OCI-LY7 (cell line): ENCODE results near the gene SLC18A2. TPM values are rescaled to one million over a fixed set of nuclear protein-coding genes. Genes with fewer than 3 reads are reported as not detected.

Experiments
- Bru-seq: library from RNA; stranded (reverse); fragments of 400-500 nt; gene quantifications from one replicate; lab custom pipeline; 2021; lab: Mats Ljungman, UMichigan
- BruChase-seq, 2 experiments: library from RNA; stranded (reverse); fragments of 400-500 nt; gene quantifications; one replicate each; lab custom pipeline; 2021; lab: Mats Ljungman, UMichigan
- BruUV-seq: library from RNA; stranded (reverse); fragments of 400-500 nt; replicated peaks from 2 replicates; lab custom pipeline; 2021; lab: Mats Ljungman, UMichigan
- CTCF ChIA-PET: fragments of 300-600 bp; sonication (Branson Sonifier 250); formaldehyde crosslinking; loops from one replicate; lab custom pipeline; 2022; ENCODE audit warnings: antibody characterized with exemption; ENCODE audit not compliant: unreplicated experiment; lab: Charles Lee
- POLR2A ChIA-PET: fragments of 300-600 bp; sonication (Branson Sonifier 250); formaldehyde crosslinking; loops from one replicate; lab custom pipeline; 2022; ENCODE audit warnings: antibody characterized with exemption; lab: Charles Lee
- DNase-seq: peaks from one replicate; pipeline ENCODE4 v3.0.0-alpha.2; 2015; ENCODE audit warnings: low spot score
- H2AFZ ChIP-seq: fragments of 200-600 bp; sonication (generic), shearing (Covaris generic); 2 replicates; pipeline ENCODE4 v1.6.1; 2014; ENCODE audit warnings: mild to moderate bottlenecking, antibody characterized with exemption, low read length, moderate library complexity
- H3K27ac ChIP-seq: fragments of 200-600 bp; sonication (generic); 2 replicates; pipeline ENCODE4 v1.5.1; 2014; ENCODE audit warnings: mixed run types, low read depth, mild to moderate bottlenecking, moderate library complexity, low read length, inconsistent platforms; ENCODE audit not compliant: poor library complexity, severe bottlenecking
- H3K36me3 ChIP-seq: fragments of 200-600 bp; sonication (generic); 2 replicates; pipeline ENCODE4 v1.6.1; 2014; ENCODE audit warnings: mild to moderate bottlenecking, antibody characterized with exemption, low read length, moderate library complexity, mixed read lengths; ENCODE audit not compliant: insufficient read depth
- H3K4me1 ChIP-seq: fragments of 200-600 bp; sonication (generic); 2 replicates; pipeline ENCODE4 v1.5.1; 2014; ENCODE audit warnings: mild to moderate bottlenecking, low read length; ENCODE audit not compliant: insufficient read depth, poor library complexity, severe bottlenecking
- H3K4me2 ChIP-seq: fragments of 200-600 bp; sonication (generic); 2 replicates; pipeline ENCODE4 v1.6.1; 2014; ENCODE audit warnings: mild to moderate bottlenecking, low read length
- H3K4me3 ChIP-seq: fragments of 200-600 bp; sonication (generic); 2 replicates; pipeline ENCODE4 v1.5.1; 2014; ENCODE audit warnings: mild to moderate bottlenecking, low read depth, low read length; ENCODE audit not compliant: poor library complexity, severe bottlenecking
- H3K79me2 ChIP-seq: fragments of 200-600 bp; sonication (generic); 2 replicates; pipeline ENCODE4 v1.6.1; 2016; ENCODE audit warnings: low read depth, mild to moderate bottlenecking, low read length, moderate library complexity, mixed read lengths; ENCODE audit not compliant: insufficient read depth
- H3K9me2 ChIP-seq: fragments of 200-600 bp; sonication (generic); 2 replicates; pipeline ENCODE4 v1.6.1; 2016; ENCODE audit warnings: mild to moderate bottlenecking, low read length, mixed read lengths; ENCODE audit not compliant: insufficient read depth
- H3K9me3 ChIP-seq: fragments of 200-600 bp; sonication (generic); 2 replicates; pipeline ENCODE4 v1.6.1; 2014; ENCODE audit warnings: mild to moderate bottlenecking, mixed run types, low read length, mixed read lengths
- H4K20me1 ChIP-seq: fragments of 200-600 bp; sonication (generic); 2 replicates; pipeline ENCODE4 v1.6.1; 2014; ENCODE audit warnings: mild to moderate bottlenecking, antibody characterized with exemption, low read length, moderate library complexity, mixed read lengths; ENCODE audit not compliant: insufficient read depth
- CTCF ChIP-seq: fragments of 200-600 bp; sonication (generic); conservative IDR thresholded peaks from 2 replicates; pipeline ENCODE4 v1.5.1; 2014; ENCODE audit warnings: mild to moderate bottlenecking, antibody characterized with exemption, low read length, moderate library complexity, mixed read lengths
- EZH2phosphoT487 ChIP-seq: fragments of 200-600 bp; sonication (generic); IDR thresholded peaks from 2 replicates; pipeline ENCODE4 v1.6.1; 2018; ENCODE audit warnings: low read depth, borderline replicate concordance, mild to moderate bottlenecking, mixed run types, antibody characterized with exemption, low read length, moderate library complexity, mixed read lengths
- intact Hi-C: fragments of 100-400 bp; cut with micrococcal nuclease; formaldehyde crosslinking; loops from one replicate; pipeline ENCODE4 v1.10.0; 2022; ENCODE audit not compliant: unreplicated experiment
- long read RNA-seq: library from polyadenylated mRNA; stranded (forward); transcript quantifications from one replicate; pipeline ENCODE4 v2.0.0, GENCODE V29; 2022
- total RNA-seq, 2 experiments: library from RNA; depleted of rRNA in 1 of 2; stranded (reverse); fragments of >200 nt in 1 of 2; shearing (Covaris generic) in 1 of 2; gene quantifications; 2 replicates each; pipeline ENCODE4 v1.2.3, GENCODE V29; 2014 to 2022

The SLC18A2 gene
- total RNA-seq (2014; rRNA removed; shearing (Covaris generic)) (not detected in 2 replicates), total RNA-seq (2022) (not detected in 2 replicates), Bru-seq, nascent RNA (not detected), BruChase-seq, experiment 1, labeled RNA remaining after a 6-hour chase (not detected), BruChase-seq, experiment 2, labeled RNA remaining after a 2-hour chase (not detected)
- long read RNA-seq, partial matches to known transcripts = 0 of 69 reads
- long read RNA-seq, other reads (novel, unspliced or antisense) = 69 of 69 reads

GRCh38 chr10:117240621-117241529 is at the start of gene SLC18A2:
SLC18A2 (plus strand) TSS chr10:117241114; CDS start chr10:117241694, 580 bp downstream.
- Histone ChIP-seq H3K79me2 (no peaks in the 10 kb centered on the region), H3K36me3 (no peaks in the 10 kb centered on the region), H3K9me3 (no peaks in the 10 kb centered on the region), H3K4me3 (no peak within 1 kb of the TSS), H3K27ac (no peak within 1 kb of the TSS), H4K20me1 (no peaks in the 10 kb centered on the region), H3K4me2 (no peak within 1 kb of the TSS), H3K9me2 (no peaks in the 10 kb centered on the region), H2AFZ (no peak within 1 kb of the TSS), H3K4me1 (no peaks in the 10 kb centered on the region)
- BruUV-seq = no TSS peak
- intact Hi-C loops = no loop called here
- DNase-seq = no peak
- CTCF ChIA-PET = no interaction called here
- POLR2A ChIA-PET = no interaction called here
- TF ChIP-seq EZH2phosphoT487 (no peak), CTCF (no peak)

- H3K4me3 ChIP-seq = no peak within 1 kb of the TSS
- CTCF ChIA-PET = no interaction called here
- no peaks in the 10 kb centered on the region for H3K9me3 ChIP-seq
- no peaks in the 10 kb centered on the region for H3K36me3 ChIP-seq
- intact Hi-C loops = no loop called here
- TF ChIP-seq EZH2phosphoT487 (no peak), CTCF (no peak)
- H3K27ac ChIP-seq = no peak within 1 kb of the TSS
- no peak within 1 kb of the TSS for H2AFZ ChIP-seq
- H3K9me2 ChIP-seq = no peaks in the 10 kb centered on the region
- no peaks in the 10 kb centered on the region for H4K20me1 ChIP-seq
- POLR2A ChIA-PET = interaction anchor here (1.6 kb wide), 1 partner anchor 12 kb away, joined by 3 read pairs; no protein-coding TSS in a partner anchor
- no peak for DNase-seq
- no peaks in the 10 kb centered on the region for H3K79me2 ChIP-seq
- no TSS peak for BruUV-seq
- no peak within 1 kb of the TSS for H3K4me2 ChIP-seq
- H3K4me1 ChIP-seq = no peaks in the 10 kb centered on the region
Measured at GRCh38 chr10:117197189-117197588, 43.7 kb upstream of the SLC18A2 start, which contains the start of gene KCNK18. KCNK18 (plus strand) TSS chr10:117197489; CDS start chr10:117197489, 0 bp downstream.
